ENCODE data around the gene PDE4B.
A peak's percentile ranks its signal among the peaks of the same experiment; 100 is the strongest.
"Not testable (repeated sequence)": the region's sequence is repeated elsewhere in the genome, so short reads cannot be mapped to it uniquely, and the experiment has no call there.

The PDE4B gene

DNA sequence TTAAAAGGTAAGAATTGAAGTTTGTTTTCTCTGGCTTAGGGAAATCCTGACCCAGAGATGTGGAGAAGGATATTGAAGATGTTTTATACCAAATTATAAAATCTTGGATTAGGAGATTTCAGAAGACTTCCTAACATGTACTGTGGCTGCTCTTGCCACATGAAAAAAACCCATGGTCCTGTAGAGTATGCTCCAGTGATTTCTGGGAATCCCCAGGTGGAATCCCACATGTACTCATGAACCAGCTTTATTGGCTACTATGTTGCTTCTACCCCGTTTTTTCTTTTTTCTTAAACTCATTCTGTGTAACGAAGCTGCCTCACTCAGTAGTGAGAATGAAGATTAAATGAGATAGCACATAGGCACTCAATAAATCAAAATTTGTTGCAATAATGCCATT lies 608.5 kb downstream of the PDE4B start:
- Histone ChIP-seq H3K36me3 (no peaks in the 10 kb centered on the region), H3K4me1 (no peaks in the 10 kb centered on the region), H3K27me3 (no peaks in the 10 kb centered on the region), H3K9me3 (no peaks in the 10 kb centered on the region), H3K4me3 (ENCODE audit: low read depth, low read length) (no peak overlapping the region)
- DNase-seq: no peak
- TF ChIP-seq, protein P1, sequence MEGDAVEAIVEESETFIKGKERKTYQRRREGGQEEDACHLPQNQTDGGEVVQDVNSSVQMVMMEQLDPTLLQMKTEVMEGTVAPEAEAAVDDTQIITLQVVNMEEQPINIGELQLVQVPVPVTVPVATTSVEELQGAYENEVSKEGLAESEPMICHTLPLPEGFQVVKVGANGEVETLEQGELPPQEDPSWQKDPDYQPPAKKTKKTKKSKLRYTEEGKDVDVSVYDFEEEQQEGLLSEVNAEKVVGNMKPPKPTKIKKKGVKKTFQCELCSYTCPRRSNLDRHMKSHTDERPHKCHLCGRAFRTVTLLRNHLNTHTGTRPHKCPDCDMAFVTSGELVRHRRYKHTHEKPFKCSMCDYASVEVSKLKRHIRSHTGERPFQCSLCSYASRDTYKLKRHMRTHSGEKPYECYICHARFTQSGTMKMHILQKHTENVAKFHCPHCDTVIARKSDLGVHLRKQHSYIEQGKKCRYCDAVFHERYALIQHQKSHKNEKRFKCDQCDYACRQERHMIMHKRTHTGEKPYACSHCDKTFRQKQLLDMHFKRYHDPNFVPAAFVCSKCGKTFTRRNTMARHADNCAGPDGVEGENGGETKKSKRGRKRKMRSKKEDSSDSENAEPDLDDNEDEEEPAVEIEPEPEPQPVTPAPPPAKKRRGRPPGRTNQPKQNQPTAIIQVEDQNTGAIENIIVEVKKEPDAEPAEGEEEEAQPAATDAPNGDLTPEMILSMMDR (IDR thresholded peaks at IDR 0.05; ENCODE audit: low read depth, low read length): no peak

DNA sequence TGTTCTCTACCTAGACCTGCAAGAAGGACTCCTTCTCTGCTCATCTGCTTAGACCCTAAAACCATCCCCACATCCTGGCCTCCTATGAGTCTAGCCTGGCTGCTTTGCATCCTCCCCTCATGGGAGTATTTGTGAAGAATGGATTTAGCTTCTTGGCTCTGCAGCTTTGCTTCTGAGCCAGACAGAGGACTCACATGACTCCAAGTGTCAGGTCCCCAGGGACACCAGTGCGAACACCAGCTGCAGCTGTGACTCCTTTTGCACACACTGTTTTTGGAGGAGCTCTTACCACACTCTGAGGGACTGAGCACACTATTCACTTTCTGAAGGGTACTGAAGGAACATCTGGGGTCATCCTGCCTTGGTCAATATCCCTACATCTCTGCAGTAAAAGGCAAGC lies 609.5 kb downstream of the PDE4B start:
- Histone ChIP-seq H3K4me1 (no peaks in the 10 kb centered on the region), H3K9me3 (no peaks in the 10 kb centered on the region), H3K27me3 (no peaks in the 10 kb centered on the region), H3K4me3 (ENCODE audit: low read depth, low read length) (no peak overlapping the region), H3K36me3 (no peaks in the 10 kb centered on the region)
- TF ChIP-seq, protein P1 (IDR thresholded peaks at IDR 0.05; ENCODE audit: low read depth, low read length): no peak
- peak; percentile 18 for DNase-seq

DNA sequence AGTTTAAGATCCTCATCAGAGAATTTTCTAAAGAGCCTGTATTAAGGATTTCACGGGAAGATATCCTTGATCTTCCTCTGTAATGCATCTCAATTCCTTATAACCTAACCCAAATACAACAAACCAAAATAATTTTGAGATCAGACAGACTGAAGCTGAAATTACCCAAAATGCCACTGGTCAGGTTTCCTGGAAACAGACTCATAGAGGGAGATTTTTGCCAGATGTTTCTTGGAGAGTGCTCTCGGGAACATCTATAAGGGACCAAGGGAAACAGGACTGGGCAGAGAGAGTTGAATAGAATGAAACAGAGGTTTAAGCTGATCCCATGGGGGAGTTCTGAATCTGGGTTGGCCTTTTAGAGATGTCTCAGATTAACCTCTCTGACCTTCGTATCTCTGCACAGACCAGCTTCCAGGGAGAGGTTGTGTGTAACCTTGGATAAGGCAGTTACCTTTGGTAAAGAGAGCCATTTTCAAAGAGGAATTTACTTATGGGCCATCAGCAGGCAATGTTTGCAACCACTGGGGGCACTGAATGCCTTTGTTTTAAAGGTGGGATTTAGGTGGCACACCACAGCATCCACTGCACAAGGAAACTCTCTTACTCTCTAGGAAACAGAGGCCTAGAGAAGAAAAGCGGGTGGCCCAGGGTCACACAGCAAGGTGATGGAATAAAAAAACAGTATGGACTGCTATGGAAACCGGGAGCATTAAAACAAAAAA lies 610.5 kb downstream of the PDE4B start:
- DNase-seq: no peak
- Histone ChIP-seq H3K4me3 (ENCODE audit: low read depth, low read length) (no peak overlapping the region), H3K27me3 (no peaks in the 10 kb centered on the region), H3K9me3 (no peaks in the 10 kb centered on the region), H3K36me3 (no peaks in the 10 kb centered on the region), H3K4me1 (no peaks in the 10 kb centered on the region)
- TF ChIP-seq, protein P1 (IDR thresholded peaks at IDR 0.05; ENCODE audit: low read depth, low read length): 0 out of 2 replicates have a peak, but pooled peaks have one; percentile 14

DNA sequence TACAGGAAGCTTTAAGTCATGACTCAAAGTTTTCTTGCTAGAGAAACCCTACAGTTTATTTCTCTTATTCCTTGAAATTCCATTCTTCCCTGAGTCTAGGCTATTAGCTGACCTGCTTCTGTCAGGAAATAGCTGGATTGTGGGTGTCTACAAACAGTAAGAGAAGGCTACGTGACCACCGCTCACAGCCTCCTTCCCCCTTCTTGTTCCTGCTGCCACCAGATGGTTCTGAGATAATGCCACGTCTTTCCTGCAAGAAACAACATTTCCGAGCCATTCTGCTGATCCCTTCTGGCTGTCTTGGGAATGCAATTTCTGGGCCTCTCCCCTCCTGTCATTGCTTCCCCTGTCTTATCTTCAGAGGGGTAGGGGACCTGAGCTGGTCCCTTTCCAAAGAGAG lies 612.4 kb downstream of the PDE4B start:
- DNase-seq: no peak
- no peaks in the 10 kb centered on the region for H3K36me3 ChIP-seq
- TF ChIP-seq, protein P1 (IDR thresholded peaks at IDR 0.05; ENCODE audit: low read depth, low read length): no peak
- H3K9me3 ChIP-seq: no peaks in the 10 kb centered on the region
- H3K4me1 ChIP-seq: no peaks in the 10 kb centered on the region
- H3K27me3 ChIP-seq: no peaks in the 10 kb centered on the region
- no peak overlapping the region for H3K4me3 ChIP-seq (ENCODE audit: low read depth, low read length)

DNA sequence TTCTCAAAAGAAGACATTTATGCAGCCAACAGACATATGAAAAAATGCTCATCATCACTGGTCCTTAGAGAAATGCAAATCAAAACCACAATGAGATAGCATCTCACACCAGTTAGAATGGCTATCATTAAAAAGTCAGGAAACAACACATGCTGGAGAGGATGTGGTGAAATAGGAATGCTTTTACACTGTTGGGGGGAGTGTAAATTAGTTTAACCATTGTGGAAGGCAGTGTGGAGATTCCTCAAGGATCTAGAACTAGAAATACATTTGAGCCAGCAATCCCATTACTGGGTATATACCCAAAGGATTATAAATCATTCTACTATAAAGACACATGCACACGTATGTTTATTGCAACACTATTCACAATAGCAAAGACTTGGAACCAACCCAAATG lies 618.8 kb downstream of the PDE4B start:
- DNase-seq; H3K36me3 ChIP-seq; H3K4me3 ChIP-seq (ENCODE audit: low read depth, low read length); H3K9me3 ChIP-seq; H3K27me3 ChIP-seq; H3K4me1 ChIP-seq: not testable (repeated sequence)

DNA sequence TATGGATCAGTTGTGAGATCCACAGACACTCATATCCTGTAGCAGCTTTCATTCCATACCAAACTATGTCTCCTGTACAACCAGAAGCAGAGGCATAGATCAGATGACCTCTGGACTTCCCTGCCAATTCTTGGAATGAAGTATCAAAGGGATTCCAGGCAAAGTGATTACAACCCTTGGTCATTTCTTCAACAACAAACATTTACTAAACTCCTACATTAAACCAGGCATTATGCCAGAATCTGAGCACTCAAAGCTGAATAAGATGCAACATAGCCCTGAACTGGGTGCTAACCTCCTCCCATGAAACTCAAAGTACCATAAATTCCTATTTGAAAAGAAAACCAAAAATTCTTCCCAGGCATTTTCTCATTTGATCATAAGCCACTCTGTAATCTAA lies 620.0 kb downstream of the PDE4B start:
- Histone ChIP-seq H3K36me3 (no peaks in the 10 kb centered on the region), H3K9me3 (no peaks in the 10 kb centered on the region), H3K27me3 (no peaks in the 10 kb centered on the region), H3K4me3 (ENCODE audit: low read depth, low read length) (no peak overlapping the region), H3K4me1 (no peaks in the 10 kb centered on the region)
- TF ChIP-seq, protein P1 (IDR thresholded peaks at IDR 0.05; ENCODE audit: low read depth, low read length): no peak
- DNase-seq: no peak

Data from BE2C (cell line).